ENCODE results near the gene GJC3. TPM values are rescaled to one million over a fixed set of nuclear protein-coding genes. Genes with fewer than 3 reads are reported as not detected.
"Not testable (repeated sequence)": the region's sequence is repeated elsewhere in the genome, so short reads cannot be mapped to it uniquely, and the experiment has no call there.

The GJC3 gene, protein sequence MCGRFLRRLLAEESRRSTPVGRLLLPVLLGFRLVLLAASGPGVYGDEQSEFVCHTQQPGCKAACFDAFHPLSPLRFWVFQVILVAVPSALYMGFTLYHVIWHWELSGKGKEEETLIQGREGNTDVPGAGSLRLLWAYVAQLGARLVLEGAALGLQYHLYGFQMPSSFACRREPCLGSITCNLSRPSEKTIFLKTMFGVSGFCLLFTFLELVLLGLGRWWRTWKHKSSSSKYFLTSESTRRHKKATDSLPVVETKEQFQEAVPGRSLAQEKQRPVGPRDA
- not detected for total RNA-seq

DNA sequence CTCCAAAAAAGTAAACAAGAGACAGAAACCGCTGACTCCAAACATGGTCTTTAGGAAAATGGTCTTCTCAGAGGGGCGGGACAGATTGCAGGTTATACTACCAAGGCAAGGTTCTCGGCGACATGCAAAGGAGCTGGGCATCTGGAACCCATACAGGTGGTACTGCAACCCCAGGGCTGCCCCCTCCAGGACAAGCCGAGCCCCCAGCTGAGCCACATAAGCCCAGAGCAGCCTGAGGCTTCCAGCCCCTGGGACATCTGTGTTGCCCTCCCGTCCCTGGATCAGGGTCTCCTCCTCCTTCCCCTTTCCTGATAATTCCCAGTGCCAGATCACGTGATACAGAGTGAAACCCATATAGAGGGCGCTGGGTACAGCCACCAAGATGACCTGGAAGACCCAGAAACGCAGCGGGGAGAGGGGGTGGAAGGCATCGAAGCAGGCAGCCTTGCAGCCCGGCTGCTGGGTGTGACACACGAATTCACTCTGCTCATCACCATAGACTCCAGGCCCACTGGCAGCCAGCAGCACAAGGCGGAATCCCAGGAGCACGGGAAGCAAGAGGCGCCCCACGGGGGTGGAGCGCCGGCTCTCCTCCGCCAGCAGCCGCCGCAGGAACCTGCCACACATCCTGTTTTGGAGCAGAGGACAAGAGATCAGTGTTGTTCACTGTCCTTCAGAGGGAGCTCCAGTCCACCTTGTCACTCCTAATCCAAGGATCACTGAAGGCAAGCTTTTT, at the start of gene GJC3:
TSS of gene GJC3 (minus strand) at position 627 of the 736 bp plus-strand sequence. CDS start at position 627, 0 bp downstream.
- peak; percentile 44 for DNase-seq

DNA sequence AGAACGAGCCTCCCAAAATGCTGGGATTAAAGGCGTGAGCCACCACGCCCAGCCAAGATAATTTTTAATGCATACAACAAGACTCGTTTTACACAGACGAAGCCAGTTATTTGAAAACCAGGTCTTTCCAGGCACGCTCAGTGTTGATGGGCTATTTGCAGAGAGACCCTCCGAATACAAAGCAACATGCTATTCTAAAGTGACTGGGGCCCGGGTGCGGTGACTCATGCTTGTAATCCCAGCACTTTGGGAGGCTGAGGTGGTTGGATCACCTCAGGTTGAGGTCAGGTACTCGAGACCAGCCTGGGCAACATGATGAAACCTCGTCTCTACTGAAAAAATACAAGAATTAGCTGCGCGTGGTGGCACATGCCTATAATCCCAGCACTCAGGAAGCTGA, 47.2 kb upstream of the GJC3 start:
- no peak for DNase-seq

DNA sequence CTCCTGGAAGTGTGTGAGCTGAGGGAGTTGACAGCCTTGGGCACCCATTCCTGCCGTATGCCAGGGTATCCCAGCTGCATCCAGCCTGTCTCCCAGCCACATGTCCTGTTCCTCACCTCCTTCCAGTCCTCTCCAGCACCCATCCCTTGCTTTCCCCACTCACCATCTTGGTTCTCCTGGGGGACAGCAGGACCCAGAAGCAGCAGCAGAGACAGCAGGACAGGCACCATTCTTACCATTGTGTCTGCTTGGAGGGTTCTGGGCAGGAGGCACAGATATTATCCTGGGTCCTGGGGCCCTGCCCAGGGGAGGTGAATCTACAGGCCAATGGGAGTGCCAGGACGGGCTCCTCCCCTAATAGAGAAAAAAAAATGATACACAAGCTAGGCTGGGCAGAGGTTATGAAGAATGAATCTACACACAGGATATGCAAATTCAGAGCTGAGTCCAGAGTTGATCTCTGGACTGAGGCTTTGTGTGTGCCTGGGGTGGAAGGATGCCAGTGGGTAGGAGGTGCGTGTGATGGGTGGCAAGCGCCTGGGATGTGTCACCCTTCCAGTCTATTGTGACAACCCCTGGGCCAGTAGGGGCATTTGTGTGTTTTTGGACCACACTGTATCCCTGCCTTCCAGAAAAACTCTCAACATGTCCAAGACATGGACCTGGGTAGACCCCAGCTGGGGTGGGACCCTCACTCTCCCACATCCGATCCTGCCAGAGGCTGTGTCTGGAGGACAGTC, 46.5 kb upstream of the GJC3 start, which contains the start of gene AZGP1:
TSS of gene AZGP1 (minus strand) at position 250 of the 740 bp plus-strand sequence. CDS start at position 239, 11 bp downstream.
- no peak for DNase-seq

DNA sequence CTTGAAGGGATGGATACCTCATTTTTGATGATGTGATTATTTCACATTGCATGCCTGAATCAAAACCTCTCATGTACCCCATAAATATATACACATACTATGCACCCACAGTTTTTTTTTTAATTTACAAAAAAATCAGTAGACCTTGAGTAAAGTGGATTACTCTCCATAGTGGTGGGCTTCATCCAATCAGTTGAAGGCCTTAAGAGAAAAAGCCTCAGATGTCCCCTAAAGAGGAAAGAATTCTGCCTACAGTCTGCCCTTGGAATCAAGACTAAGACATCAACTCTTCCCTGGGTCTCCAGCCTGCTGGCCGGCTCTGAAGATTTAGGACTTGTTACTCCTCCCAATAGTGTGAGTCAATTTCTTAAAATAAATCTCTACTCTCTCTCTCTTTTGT, 45.3 kb upstream of the GJC3 start:
- no peak for DNase-seq

DNA sequence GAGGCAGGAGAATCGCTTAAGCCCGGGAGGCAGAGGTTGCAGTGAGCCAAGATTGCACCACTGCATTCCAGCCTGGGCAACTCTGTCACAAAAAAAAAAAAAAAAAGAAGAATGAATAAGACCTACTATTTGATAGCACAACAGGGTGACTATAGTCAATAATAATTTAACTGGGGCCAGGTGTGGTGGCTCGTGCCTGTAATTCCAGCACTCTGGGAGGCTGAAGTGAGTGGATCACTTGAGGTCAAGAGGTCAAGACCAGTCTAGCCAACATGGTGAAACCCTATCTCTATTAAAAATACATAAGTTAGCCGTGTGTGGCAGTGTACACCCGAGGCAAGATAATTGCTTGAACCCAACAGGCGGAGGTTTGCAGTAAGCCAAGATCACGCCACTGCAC, 44.4 kb upstream of the GJC3 start:
- not testable (repeated sequence) for DNase-seq

DNA sequence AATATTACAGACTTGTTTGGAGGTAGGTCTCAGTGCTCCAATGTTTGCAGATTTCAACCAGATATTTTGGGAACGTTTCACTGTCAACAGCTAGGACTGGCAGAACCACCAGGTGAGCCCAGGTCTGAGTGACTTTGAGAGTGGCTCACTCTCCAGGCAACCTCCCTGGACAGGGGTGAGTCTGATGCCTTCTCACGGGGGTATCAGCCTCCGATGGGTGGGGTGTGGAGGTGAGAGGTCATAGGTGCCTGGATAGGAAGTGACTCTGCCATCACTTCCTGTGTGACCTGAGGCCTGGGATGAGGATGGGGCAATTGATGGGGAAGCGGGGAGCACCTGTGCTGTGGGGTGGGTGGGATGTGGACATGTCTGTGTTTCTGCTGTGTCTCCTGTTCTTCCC, 41.8 kb upstream of the GJC3 start:
- no peak for DNase-seq

DNA sequence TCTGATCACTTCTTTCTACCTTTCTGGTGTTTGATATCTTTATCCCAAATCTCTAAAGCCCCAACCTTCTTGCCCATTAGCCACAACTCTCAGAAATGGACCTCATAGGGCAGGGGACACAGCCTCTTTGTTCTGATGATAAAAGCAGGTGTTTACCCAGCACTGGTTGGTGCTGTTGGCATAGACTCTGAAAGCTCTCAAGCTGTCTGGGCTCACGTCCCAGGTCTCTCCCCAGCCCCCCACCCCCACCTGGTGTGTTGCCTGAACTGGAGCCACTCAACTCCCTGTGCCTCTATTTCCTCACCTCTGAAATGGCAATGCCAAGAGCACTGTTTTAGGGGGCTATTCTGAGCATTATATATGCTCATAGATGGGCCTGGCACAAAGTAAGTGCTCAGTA, 40.4 kb upstream of the GJC3 start:
- DNase-seq = not testable (repeated sequence)

DNA sequence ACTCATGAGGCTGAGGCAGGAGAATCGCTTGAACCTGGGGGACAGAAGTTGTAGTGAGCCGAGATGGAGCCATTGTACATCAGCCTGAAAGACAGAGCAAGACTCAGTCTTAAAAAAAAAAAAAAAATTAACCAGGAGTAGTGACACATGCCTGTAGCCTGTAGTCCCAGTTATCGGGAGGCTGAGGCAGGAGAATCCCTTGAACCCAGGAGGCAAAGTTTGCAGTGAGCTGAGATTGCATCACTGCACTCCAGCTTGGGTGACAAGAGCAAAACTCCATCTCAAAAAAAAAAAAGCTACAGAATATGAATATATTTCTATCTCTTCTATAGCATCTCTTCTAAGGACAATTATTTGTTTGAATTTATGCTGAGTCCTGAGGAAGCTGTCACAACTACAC, 39.9 kb upstream of the GJC3 start:
- no peak for DNase-seq

DNA sequence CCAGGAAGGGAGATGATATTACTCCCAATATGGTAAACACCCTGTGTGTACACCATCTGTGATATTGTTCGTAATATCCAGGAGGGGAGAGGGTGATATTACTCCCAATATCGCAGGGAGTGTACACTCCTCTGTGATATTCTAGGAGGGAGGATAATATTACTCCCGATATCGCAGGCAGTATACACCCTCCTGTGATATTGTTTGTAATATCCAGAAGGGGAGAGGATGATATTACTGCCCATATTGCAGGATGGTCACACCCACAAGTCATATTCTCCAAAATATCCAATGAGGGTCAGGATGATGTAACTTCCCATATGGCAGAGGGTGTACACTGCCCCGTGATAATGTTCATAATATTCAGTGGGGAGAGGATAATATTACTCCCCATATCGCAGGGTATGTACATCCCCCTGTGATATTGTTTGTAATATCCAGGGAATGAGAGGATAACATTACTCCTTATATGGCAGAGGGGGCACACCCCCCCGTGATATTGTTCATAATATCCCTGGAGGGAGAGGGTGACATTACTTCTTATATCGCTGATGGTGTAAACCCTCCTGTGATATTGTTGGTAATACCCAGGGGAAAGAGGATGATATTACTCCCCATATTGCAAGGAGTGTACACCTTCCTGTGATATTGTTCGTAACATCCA, 29.3 kb upstream of the GJC3 start:
- no peak for DNase-seq

DNA sequence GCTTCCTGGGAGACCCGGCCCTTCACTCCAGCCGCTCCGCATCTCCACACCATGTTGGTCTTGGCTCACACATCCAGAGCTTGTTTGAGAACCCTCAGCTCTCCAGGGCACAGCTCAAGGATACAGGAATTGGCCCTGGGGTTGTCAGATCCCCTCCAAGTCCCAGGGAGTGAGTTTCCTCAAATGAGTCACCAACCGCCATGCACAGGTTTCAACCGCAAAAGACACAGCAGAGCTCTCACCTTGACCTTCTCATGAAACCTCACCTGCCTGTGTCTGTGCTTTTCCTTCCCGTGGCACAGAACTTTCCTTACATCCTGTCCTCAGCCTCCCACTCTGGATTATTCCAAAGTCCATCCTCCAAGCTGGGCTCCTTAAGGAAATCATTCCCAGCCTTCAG, 25.8 kb upstream of the GJC3 start:
- no peak for DNase-seq

DNA sequence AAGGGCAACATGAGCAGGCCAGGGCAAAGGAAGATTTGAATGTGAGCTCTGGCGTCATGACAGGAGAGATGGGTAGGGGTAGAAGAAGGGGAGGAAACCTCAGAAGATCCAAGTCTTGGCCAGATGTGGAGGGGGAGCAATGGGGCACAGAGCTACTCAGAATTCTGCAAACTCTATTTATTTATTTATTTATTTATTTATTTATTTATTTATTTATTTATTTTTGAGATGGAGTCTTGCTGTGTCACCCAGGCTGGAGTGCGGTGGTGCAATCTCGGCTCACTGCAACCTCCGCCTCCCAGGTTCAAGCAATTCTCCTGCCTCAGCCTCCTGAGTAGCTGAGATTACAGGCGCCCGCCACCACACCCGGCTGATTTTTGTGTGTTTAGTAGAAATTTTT, 25.2 kb upstream of the GJC3 start:
- DNase-seq = not testable (repeated sequence)

DNA sequence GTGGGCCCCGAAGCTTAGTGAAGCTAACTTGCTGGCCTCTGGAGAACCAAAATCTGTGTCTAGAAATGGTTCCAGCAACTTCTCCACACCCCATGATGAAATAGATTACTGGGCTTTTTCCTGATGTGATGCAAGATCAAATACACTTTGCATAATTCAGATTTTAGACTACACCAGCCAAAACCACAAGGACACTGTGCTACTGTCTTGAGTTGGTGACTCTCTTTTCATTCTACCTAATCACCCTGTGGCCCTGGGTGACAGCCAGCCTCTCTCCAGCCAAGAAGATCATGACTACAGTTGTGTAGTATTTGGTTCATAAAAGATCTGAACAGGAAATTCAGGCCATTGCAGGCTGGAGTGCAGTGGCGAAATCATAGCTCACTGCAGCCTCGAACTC, 24.2 kb upstream of the GJC3 start:
- no peak for DNase-seq

DNA sequence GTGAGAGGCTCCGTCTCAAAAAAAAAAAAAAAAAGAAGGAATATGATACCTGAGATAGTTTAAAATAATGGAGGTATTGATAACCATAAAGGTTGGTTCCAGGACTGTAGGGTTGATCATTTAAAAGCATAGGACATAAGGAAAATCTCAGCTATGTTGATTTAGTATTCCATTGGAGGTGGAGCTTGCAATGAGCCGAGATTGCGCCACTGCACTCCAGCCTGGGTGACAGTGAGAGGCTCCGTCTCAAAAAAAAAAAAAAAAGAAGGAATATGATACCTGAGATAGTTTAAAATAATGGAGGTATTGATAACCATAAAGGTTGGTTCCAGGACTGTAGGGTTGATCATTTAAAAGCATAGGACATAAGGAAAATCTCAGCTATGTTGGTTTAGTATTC, 23.2 kb upstream of the GJC3 start:
- DNase-seq = not testable (repeated sequence)

DNA sequence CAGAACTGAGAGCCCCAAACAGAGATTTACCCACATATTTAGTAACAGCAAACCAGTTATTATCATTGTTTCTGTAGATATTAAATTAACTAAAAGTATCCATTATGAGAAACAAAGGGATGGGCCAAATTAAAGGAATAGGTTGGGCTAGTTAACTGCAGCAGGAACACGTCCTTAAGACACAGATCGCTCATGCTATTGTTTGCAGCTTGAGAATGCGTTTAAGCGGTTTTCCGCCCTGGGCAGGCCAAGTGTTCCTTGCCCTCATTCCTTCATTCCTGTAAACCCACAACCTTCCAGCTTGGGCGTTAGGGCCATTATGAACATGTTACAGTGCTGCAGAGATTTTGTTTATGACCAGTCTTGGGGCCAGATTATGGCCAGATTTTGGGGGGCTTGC, 21.4 kb upstream of the GJC3 start:
- DNase-seq = not testable (repeated sequence)

DNA sequence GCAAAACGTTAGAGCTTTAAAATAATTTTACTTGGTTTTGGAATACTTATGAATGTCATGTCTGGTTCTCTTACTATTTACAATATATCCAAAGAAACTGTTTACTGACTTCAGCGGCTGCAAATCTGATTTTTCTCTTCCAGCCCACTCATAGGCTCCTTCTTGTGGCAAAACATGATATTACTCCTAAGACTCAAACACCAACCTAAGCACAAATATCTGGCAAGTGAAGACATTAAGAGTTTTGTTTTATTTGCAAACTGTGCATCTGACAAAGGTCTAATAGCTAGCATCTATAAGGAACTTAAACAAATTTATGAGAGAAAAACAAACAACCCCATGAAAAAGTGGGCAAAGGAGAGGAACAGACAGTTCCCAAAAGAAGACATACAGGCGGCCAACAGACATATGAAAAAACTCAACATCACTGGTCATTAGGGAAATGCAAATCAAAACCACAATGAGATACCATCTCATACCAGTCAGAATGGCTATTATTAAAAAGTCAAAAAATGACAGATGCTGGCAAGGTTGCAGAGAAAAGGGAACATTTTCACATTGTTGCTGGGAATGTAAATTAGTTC, 20.3 kb upstream of the GJC3 start:
- DNase-seq = peak; percentile 5

DNA sequence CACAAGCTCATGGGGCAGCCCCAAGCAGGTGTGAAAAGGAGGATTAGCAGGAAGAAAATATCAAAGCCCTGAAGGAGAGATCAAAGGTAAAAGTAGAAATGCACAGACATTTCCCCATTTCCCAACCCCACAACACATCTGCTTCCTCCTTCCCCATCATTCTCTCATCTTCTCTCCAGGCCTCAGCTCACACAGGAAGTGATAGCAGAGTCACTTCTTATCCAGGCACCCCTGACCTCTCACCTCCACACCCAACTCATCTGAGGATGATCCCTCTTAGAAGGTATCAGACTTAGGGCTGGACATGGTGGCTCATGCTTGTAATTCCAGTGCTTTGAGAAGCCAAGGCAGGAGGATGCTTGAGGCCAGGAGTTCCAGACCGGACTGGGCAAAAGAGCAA, 18.2 kb upstream of the GJC3 start:
- DNase-seq = no peak

DNA sequence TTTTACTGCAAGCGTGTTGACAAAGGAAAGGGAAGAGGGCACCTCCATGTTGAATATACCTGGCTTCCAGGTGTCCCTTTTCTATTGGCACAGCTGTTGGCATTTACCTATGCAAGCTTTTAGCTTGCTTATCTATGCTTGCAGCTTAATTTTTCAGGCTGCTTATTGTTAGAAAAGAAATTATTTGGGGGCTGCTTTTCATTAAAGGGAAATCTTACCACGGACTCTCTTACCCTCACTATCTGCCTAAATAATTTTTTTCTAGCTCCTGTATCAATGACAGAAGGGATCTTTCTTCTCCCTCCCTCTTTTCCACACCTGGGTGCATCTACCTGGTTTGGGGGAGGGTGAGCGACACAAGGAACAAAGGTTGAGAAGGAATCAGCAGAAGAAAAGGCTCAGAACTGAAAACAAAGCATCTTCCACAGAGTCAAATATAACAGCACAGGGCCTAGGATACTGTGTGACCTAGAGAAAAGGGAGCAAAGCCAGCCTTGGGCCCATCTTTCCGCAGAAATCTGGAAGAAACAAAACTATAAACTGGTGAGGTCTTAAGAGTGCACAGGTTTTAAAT, 15.2 kb upstream of the GJC3 start:
- DNase-seq = no peak

DNA sequence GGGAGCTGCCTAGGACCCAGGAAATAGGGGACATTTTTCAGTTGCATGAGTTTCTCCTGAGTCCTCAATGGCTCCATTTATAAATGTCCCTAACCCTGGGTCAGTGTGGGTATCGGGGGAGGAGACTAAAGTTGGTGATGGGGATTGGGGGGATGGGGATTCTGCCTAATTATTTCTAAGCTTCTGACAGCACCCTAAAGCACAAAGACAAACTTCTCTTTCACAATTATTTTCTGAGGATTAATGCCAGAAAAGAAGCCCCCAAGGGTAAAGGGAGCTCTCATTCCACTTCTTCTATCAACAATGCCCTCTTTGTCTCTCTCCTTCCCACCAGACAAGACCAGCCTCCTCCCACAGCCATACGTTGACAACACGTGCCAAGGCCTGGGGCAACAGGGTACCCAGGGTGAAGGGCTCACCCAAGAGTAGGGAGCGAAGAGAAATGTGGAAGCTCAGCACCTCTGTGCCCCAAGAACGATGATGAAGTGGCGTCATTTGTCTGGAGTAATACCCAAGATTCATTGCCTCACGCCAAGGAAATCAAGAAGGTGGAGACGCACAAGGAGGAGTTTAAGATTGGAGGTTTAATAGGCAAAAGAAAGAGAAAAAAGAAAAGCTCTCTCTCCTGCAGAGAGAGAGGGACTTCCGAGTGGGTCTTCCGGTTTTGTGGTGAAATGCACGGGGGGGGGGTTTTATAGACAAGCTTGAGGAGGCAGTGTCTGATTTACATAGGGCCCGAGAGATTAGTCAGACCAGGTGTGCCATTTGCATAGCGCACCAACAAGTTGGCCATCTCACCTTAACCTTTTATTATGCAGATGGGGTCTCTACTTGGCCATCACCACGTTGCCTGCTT, 14.4 kb upstream of the GJC3 start:
- DNase-seq = peak; percentile 25

DNA sequence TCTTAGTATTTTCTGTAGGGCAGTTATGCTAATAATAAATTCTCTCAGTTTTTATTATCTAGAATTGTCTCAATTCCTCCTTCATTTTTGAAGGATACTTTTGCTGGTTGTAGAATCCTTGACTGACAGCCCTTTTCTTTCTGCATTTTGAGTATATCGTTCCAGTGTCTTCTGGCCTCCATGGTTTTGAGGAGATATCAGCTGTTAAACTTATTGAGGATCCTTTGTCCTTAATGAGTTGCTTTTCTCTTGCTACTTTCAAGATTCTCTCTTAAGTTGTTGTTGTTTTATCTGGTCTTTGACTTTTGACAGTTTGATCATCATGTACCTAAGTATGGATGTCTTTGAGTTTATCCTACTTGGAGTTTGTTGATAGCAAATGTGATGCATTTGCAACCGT, 8.9 kb upstream of the GJC3 start:
- no peak for DNase-seq

DNA sequence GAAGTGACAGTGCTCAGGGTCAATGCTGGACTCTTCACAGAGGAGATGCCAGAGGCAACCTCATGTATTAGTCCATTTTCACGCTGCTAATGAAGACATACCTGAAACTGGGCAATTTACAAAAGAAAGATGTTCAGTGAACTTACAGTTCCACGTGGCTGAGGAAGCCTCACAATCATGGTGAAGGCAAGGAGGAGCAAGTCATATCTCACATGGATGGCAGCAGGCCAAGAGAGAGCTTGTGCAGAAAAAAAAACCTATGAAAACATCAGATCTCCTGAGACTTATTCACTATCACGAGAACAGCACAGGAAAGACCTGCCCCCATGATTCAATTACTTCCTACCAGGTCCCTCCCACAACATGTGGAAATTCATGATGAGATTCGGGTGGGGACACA, 5.6 kb upstream of the GJC3 start:
- DNase-seq = not testable (repeated sequence)

DNA sequence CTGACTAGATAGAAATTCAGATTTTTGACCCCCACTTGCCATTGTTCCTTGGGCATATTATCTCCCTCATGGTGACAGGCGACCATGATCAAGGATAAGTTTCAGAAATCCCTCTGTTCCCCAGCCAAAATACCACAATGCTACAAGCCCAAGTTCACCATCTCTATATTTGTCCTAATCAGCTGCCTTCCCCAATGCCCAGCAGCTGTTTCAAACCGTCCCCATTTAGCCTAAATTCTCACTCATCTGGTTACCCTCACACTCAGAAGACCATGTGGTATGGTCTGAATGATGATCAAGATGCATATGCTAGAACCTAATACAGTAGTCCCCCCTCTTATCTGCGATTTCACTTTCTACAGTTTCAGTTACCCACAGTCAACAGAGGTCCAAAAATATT, 956 bp upstream of the GJC3 start:
- DNase-seq = no peak
